Pancreas (tissue), 10 donors: ENCODE data around the gene NEURL4. TPM values are rescaled to one million over a fixed set of nuclear protein-coding genes. Genes with fewer than 3 reads are reported as not detected.
A peak's percentile ranks its signal among the peaks of the same experiment; 100 is the strongest.

Source experiments
- ATAC-seq, 4 donors: fragments of 200-7000 bp; cut with Tn5 transposase; one replicate each; pipeline versions ENCODE4 v1.8.0 to v1.9.1; 2020; ENCODE audit warnings: mild to moderate bottlenecking in 4 of 4, moderate library complexity in 4 of 4
- DNase-seq, 6 donors: peaks; one replicate each; pipeline ENCODE4 v3.0.0-alpha.2; 2020
- FAIRE-seq: peaks from 2 replicates; lab custom pipeline; 2012; peaks lifted over from hg19 to GRCh38; lab: Jason Lieb, UNC
- H3K27ac ChIP-seq, 4 donors: fragments of 200-600 bp; sonication (generic); 1 replicate in 3 of 4; 2 replicates in 1 of 4; pipeline versions ENCODE4 v1.5.0 to v1.8.0; 2020
- H3K27me3 ChIP-seq, 4 donors: fragments of 200-600 bp; one replicate each; pipeline ENCODE4 v1.8.0; 2021
- H3K36me3 ChIP-seq, 3 donors: fragments of 200-600 bp; sonication (generic) in 1 of 3; one replicate each; pipeline versions ENCODE4 v1.5.0 to v1.8.0; 2020 to 2021
- H3K4me1 ChIP-seq, 3 donors: fragments of 200-600 bp; one replicate each; pipeline ENCODE4 v1.8.0; 2021
- H3K4me3 ChIP-seq, 4 donors: fragments of 200-600 bp; sonication (generic) in 2 of 4; one replicate each; pipeline versions ENCODE4 v1.5.0 to v1.8.0; 2020 to 2021
- H3K9me3 ChIP-seq, 4 donors: fragments of 200-600 bp; one replicate each; pipeline ENCODE4 v1.8.0; 2021
- CTCF ChIP-seq, 4 donors: fragments of 200-600 bp; sonication (generic) in 3 of 4; IDR thresholded peaks; one replicate each; pipeline versions ENCODE4 v1.5.0 to v1.8.0; 2021; ENCODE audit warnings: antibody characterized with exemption in 4 of 4
- WGBS, 2 donors: extraction: QIAGEN DNeasy Blood & Tissue Kit; methylation state at CpG; one replicate each; pipeline ENCODE4 v1.1.7; 2013; 5-methylcytosine and 5-hydroxymethylcytosine counted together
- intact Hi-C, 3 donors: fragments of 100-400 bp; cut with DNase I; formaldehyde crosslinking; loops; one replicate each; pipeline versions ENCODE4 v1.11.1 to v1.14.2; 2022
- polyA plus RNA-seq, 2 donors: library from polyadenylated mRNA; stranded (reverse); fragments of 200-250 nt; gene quantifications; one replicate each; pipeline ENCODE4 v1.2.3, GENCODE V29; 2013
- total RNA-seq, 6 donors: library from RNA; stranded (reverse); fragmentation: NEBNext Ultra II Directional in 4 of 6; extraction: Animal tissue kit (Norgen Biotek cat#: 25700) in 4 of 6; gene quantifications; one replicate each; pipeline versions ENCODE4 v1.2.1 to v1.2.4, GENCODE V29; 2021 to 2023
- donor health status: healthy with polysubstance abuse.
- donor health status: DM: no; HTN: no; CAD: no; lungs with moderate emphysema.
- donor health status: DM: no; HTN: no; CAD: no.
- donor health status: control.
- donor health status: control.
- donor health status: Bipolar disorder and iron deficiency.
- donor health status: DM: yes; HTN: yes; CAD: no.
- donor health status: DM: no; HTN: no; CAD: no.
- donor health status: DM: no; HTN: no; CAD: no.
- donor health status: DM: yes; HTN: yes; CAD: no.

NEURL4 gene
- total and polyA plus RNA-seq, 8 donors = 12.6 to 72.1 (median 18.3) TPM

GRCh38 chr17:7308625-7309433, 20.3 kb downstream of the NEURL4 start:
- peaks cover 17 to 26% (median 17%) of the 10 kb centered on the region in 3 donors for H3K4me1 ChIP-seq
- peak overlapping the region; percentile 95 to 97 (median 96) for H3K27ac ChIP-seq
- DNase-seq (peak in 5 of 6 donors; percentile 74 to 85 (median 82)), ATAC-seq (peak; percentile 37 to 54 (median 48)), FAIRE-seq (peak; percentile 32)
- peaks cover 8 to 40% (median 30%) of the 10 kb centered on the region in 3 donors for H3K36me3 ChIP-seq
- WGBS, 2 donors = 0 to 2% methylated on average over 13 to 14 of the region's 14 CpGs
- TF ChIP-seq CTCF (IDR thresholded peaks at IDR 0.05) = no peak
- intact Hi-C loops = no loop called here
- H3K4me3 ChIP-seq = peak overlapping the region; percentile 79 to 96 (median 88)
- H3K9me3 ChIP-seq = no peaks in the 10 kb centered on the region
- no peaks in the 10 kb centered on the region for H3K27me3 ChIP-seq

GRCh38 chr17:7307686-7308624, 21.2 kb downstream of the NEURL4 start:
- no peaks in the 10 kb centered on the region for H3K9me3 ChIP-seq
- H3K27me3 ChIP-seq = no peaks in the 10 kb centered on the region
- TF ChIP-seq CTCF (IDR thresholded peaks at IDR 0.05) = no peak
- no peak for FAIRE-seq
- WGBS, 2 donors = 0 to 1% methylated on average over 70 to 104 of the region's 104 CpGs
- H3K4me3 ChIP-seq = peak overlapping the region; percentile 79 to 96 (median 88)
- peaks cover 8 to 34% (median 21%) of the 10 kb centered on the region in 3 donors for H3K36me3 ChIP-seq
- DNase-seq = peak; percentile 51 to 88 (median 73)
- H3K4me1 ChIP-seq = peaks cover 15 to 19% (median 17%) of the 10 kb centered on the region in 3 donors
- peak overlapping the region; percentile 95 to 97 (median 96) for H3K27ac ChIP-seq
- peak in 3 of 4 donors; percentile 2 to 46 (median 25) for ATAC-seq
- intact Hi-C loops = no loop called here

GRCh38 chr17:7306911-7307685, 22.0 kb downstream of the NEURL4 start, which contains the start of gene EIF5A:
EIF5A (plus strand) TSS chr17:7307628; CDS start chr17:7309636, 2,008 bp downstream.
- ATAC-seq (peak; percentile 86 to 93 (median 86)), FAIRE-seq (peak; percentile 96), DNase-seq (peak; percentile 100)
- H3K36me3 ChIP-seq = peaks cover 8 to 26% (median 13%) of the 10 kb centered on the region in 3 donors
- intact Hi-C loops = no loop called here
- 0 to 1% methylated on average over 54 to 64 of the region's 64 CpGs for WGBS, 2 donors
- peaks cover 10 to 17% (median 17%) of the 10 kb centered on the region in 3 donors for H3K4me1 ChIP-seq
- no peak for TF ChIP-seq CTCF (IDR thresholded peaks at IDR 0.05)
- peak within 1 kb of the TSS; percentile 95 to 97 (median 96) for H3K27ac ChIP-seq
- peak within 1 kb of the TSS; percentile 79 to 96 (median 88) for H3K4me3 ChIP-seq
- no peaks in the 10 kb centered on the region for H3K9me3 ChIP-seq
- H3K27me3 ChIP-seq = no peaks in the 10 kb centered on the region

GRCh38 chr17:7304179-7304578, 25.0 kb downstream of the NEURL4 start:
- H3K9me3 ChIP-seq = no peaks in the 10 kb centered on the region
- H3K27me3 ChIP-seq = no peaks in the 10 kb centered on the region
- no peak for FAIRE-seq
- DNase-seq = no peak
- H3K27ac ChIP-seq = no peak overlapping the region
- no peak overlapping the region for H3K4me3 ChIP-seq
- intact Hi-C loops = no loop called here
- no peak for TF ChIP-seq CTCF (IDR thresholded peaks at IDR 0.05)
- H3K36me3 ChIP-seq = no peaks in the 10 kb centered on the region
- no peak for ATAC-seq
- H3K4me1 ChIP-seq = peaks cover 0 to 2% (median 1%) of the 10 kb centered on the region in 3 donors
- WGBS, 2 donors = 90 to 95% methylated on average over 7 of the region's 7 CpGs
